ENCODE results near the gene KRTAP22-2. TPM values are rescaled to one million over a fixed set of nuclear protein-coding genes. Genes with fewer than 3 reads are reported as not detected.

The KRTAP22-2 gene
- total and polyA plus RNA-seq, 2 donors (not counting 3 experiments of a cell fraction or from before 2014, with no cell fraction given), result not detected

GRCh38 chr21:30582870-30583269, 7.3 kb downstream of the KRTAP22-2 start:
- FAIRE-seq, result no peak
- dilution Hi-C loops (cut with MboI; ENCODE audit: extremely low pct_ligation_motif_present, low sequenced_read_pairs), result no loop called here
- CTCF ChIA-PET, result no interaction called here

More at GRCh38 chr21:30582870-30583269, 7.3 kb downstream of the KRTAP22-2 start:
- H3K9ac ChIP-seq (replicated peaks; ENCODE audit: extremely low read depth, insufficient read depth, low read length), result no peak overlapping the region
- no peaks in the 10 kb centered on the region for H3K9me1 ChIP-seq (replicated peaks; ENCODE audit: control insufficient read depth, extremely low read depth, insufficient read depth, low read length)
- H3K79me2 ChIP-seq (ENCODE audit: control insufficient read depth, insufficient read depth, low read length), result no peaks in the 10 kb centered on the region
- no peak overlapping the region for H3K4me2 ChIP-seq (ENCODE audit: insufficient read depth, low read length)
- DNase-seq (ENCODE audit: low read depth, low spot score), result no peak
- POLR2A ChIA-PET, result no interaction called here
- no peaks in the 10 kb centered on the region for H4K20me1 ChIP-seq (replicated peaks; ENCODE audit: control insufficient read depth, extremely low read depth, insufficient read depth, low read length)
- no peak overlapping the region for H3K27ac ChIP-seq (ENCODE audit: insufficient read depth, low read depth, low read length)
- no peaks in the 10 kb centered on the region for H3K27me3 ChIP-seq (ENCODE audit: control insufficient read depth in 2 of 2, insufficient read depth in 2 of 2, low read length in 2 of 2)
- H3K9me3 ChIP-seq (replicated peaks; ENCODE audit: control insufficient read depth, insufficient read depth, low read length), result no peaks in the 10 kb centered on the region
- no peak overlapping the region for H3K4me3 ChIP-seq (replicated peaks in 1 of 3; ENCODE audit: insufficient read depth in 1 of 3, low read depth in 1 of 3, low read length in 3 of 3)
- H3K36me3 ChIP-seq (ENCODE audit: control insufficient read depth in 2 of 2, extremely low read depth in 1 of 2, insufficient read depth in 2 of 2, low read length in 2 of 2), result no peaks in the 10 kb centered on the region
- intact Hi-C loops (cut with micrococcal nuclease), result no loop called here
- H3K4me1 ChIP-seq (ENCODE audit: control insufficient read depth, extremely low read depth, insufficient read depth, low read length), result no peaks in the 10 kb centered on the region
- no TSS peak for BruUV-seq (replicated peaks)
- TF ChIP-seq EZH2 (IDR thresholded peaks at IDR 0.05; ENCODE audit: borderline replicate concordance, low read depth, low read length, severe bottlenecking) (no peak), POLR2AphosphoS5 (IDR thresholded peaks at IDR 0.05; ENCODE audit: insufficient read depth, low read depth, low read length) (no peak), CTCF (IDR thresholded peaks at IDR 0.05; ENCODE audit: extremely low read depth in 1 of 2, insufficient read depth in 1 of 2, low read depth in 1 of 2, low read length in 2 of 2) (no peak), MYC (IDR thresholded peaks at IDR 0.05; ENCODE audit: low read depth, low read length) (no peak), POLR2A (IDR thresholded peaks at IDR 0.05; ENCODE audit: low read depth, low read length) (no peak), FOS (IDR thresholded peaks at IDR 0.05; ENCODE audit: borderline replicate concordance, insufficient read depth, low read length) (no peak), JUN (IDR thresholded peaks at IDR 0.05; ENCODE audit: borderline replicate concordance, insufficient read depth, insufficient read length, low read depth) (no peak), GATA2 (IDR thresholded peaks at IDR 0.05; ENCODE audit: insufficient read depth, insufficient read length, low read depth, low read length) (no peak), MAX (IDR thresholded peaks at IDR 0.05; ENCODE audit: insufficient read depth, insufficient read length) (no peak)
- no peak overlapping the region for H2AFZ ChIP-seq (ENCODE audit: low read depth, low read length)
